GM18868 (cell line): ENCODE results near the gene KCNAB3.

Source experiments
- ATAC-seq: cut with Tn5 transposase; IDR thresholded peaks from one replicate; pipeline ENCODE4 v1.9.1; 2021; ENCODE audit warnings: mild to moderate bottlenecking, moderate library complexity; ENCODE audit not compliant: unreplicated experiment

Gene KCNAB3

GRCh38 chr17:7903154-7904103 is 26.2 kb downstream of the KCNAB3 start:
- ATAC-seq: no peak

GRCh38 chr17:7897773-7898172 is 31.9 kb downstream of the KCNAB3 start:
- no peak for ATAC-seq

- ATAC-seq: no peak
Measured at GRCh38 chr17:7897090-7897489, 32.6 kb downstream of the KCNAB3 start.

DNA sequence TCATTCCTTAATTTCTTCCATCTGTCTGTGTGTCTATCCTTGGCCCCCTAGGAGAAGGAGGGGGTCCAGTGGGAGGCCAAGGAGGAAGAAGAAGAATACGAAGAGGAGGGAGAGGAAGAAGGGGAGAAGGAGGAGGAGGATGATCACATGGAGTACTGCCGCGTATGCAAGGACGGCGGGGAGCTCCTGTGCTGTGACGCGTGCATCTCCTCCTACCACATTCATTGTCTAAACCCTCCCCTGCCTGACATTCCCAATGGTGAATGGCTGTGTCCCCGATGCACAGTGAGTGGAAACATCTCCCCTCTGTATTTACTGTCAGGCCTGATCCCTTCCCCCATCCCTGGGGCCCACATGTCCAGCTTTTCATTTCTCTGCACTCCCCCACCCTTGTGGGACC is 34.8 kb downstream of the KCNAB3 start:
- ATAC-seq: no peak

DNA sequence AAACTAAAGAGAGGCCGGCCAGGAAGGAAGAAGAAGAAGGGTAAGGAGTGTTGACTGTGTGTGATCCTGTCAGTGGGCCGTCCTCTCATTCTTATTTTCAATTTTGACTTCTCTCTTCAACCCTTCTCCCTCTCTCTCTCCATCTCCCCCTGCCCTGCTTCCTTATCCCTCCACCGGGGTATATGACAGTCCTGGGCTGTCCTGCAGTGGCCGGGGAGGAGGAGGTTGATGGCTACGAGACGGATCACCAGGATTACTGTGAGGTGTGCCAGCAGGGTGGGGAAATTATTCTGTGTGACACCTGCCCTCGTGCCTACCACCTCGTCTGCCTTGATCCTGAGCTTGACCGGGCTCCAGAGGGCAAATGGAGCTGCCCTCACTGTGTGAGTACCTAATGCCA is 35.4 kb downstream of the KCNAB3 start:
- ATAC-seq: no peak

GRCh38 chr17:7893187-7893880 is 36.3 kb downstream of the KCNAB3 start:
- ATAC-seq: no peak

DNA sequence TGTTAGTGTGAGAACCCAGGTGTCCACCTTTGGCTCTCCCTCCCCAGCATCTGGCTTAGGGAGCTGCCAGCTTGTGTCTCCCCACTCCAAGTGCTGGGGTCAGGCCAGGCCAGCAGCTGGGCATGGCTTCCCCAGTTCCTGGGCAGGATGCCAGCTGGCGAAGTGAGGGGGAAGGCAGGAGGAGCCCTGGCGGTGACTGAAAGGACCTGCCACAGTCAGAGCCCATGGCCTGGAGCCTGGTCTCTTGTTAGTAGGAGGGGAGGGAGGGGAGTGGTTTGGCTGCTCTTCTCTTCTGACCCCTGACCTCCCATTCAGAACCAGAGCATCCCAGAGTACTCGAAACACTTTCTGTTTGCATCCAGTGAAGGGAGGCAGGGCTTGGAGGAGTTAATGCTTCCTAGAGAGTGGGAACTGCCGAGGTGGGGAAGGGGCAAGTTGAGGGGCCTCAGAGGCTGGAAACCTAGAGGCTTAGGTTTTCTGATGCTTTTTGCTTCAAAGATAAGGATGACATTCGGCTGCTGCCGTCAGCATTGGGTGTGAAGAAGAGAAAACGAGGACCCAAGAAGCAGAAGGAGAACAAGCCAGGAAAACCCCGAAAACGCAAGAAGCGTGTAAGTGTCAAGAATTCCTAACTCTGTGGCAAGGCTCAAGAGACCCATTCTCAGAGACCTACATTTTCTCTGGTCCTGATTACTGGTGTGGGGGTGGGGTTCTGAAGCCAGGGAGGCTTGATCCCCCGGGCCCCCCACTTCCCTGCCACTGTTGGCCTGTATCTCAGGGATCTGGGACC is 40.3 kb downstream of the KCNAB3 start:
- no peak for ATAC-seq

GRCh38 chr17:7888184-7888920 is 41.3 kb downstream of the KCNAB3 start, which contains the start of gene CHD3:
CHD3 (plus strand) TSS chr17:7888789; CDS start chr17:7889001, 212 bp downstream.
- ATAC-seq: no peak

DNA sequence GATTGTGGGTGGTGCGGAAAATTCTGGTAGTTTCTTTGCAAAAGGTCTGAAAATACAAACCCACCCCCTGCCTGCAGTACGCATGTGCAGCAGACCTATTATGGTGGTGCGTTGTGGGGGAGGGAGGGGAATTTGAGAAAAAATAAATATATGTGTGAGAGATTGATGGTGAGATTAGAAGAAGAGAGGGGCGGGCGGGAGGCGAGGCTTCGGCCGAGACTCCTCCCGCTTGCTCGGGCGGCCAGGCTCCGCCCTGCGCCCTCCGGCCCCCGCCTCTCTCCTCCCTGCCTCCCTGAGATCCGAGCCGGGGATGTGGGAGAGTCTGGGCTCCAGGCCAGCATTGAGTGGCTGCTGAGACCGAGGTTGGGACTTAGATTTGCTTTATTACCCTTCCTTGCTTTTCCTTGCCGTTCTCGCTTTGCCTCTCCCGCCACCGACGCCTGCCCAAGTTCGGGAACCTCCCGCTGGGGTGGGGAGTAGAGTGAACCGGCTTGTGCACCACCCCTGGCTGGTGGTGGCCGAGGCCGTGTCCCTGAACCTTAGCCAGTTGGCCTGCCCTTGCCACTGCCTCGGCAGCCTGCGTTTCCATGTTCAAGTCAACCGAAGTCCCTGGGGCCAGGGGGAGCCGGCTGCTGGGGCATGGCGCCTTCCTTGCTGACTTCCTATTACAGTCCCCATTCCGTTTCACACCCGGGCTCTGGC is 42.0 kb downstream of the KCNAB3 start:
- peak; percentile 60 for ATAC-seq

DNA sequence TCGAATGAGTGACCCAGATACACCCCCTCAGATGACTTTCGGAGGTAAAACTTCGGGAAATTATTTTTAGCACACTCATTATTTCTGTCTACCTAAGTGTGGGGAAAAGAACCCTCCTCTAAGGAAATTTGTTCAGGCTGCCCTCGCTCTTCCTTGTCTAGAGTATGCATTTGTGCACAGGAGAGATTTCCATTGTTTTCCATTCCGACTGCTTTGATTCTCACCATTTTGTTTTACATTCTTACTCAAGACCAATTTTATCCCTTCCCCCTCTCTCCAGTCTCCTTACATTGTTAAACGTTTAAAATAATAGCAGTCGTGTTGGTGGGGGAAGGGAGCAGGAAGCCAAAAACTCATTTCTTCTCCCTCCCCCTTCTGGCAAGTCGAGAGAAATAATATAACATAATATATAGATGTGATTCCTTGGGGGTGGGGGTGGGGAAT is 42.6 kb downstream of the KCNAB3 start:
- ATAC-seq: no peak

DNA sequence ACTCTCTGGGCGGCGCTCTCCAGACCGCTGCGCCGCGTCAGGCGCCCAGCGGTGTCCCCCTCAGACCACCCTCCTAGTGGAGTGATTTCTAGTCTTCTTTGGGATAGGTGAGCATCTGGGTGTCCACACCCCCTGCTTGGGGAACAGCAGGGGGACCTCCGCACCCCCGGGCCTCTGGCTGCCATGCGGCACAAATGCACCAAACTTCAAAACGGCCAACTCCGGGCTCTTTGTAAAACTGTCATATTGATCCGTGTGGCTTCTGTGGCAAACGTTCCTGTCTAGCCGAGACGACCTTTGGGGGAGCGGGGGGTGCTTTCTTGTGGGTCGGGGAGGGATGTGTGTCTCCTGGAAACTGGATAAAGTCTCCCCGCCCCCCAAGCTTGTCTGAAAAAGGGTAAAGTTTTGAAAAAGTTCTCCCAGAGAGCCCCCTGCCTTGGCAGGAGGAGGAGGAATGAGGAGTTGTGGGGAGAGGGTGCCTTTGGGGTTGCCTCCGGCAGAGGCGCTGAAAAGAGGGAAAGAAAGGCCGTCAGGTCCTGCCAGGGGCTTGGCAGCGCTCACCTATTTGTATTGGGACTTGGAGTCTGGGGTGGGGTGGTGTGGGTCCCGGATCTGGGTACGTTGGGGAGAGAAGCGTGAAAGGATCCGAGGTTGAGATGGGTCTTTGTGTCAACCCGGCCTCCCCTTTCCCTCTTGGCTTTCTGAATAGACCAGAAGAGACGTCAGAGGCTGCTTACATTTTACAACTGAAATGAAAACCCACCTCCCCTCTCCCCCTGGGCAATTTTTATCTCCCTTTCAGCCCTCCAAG is 43.2 kb downstream of the KCNAB3 start:
- no peak for ATAC-seq

GRCh38 chr17:7885367-7886226 is 44.1 kb downstream of the KCNAB3 start:
- ATAC-seq: no peak

- no peak for ATAC-seq
Measured at GRCh38 chr17:7884581-7885366, 44.9 kb downstream of the KCNAB3 start.

DNA sequence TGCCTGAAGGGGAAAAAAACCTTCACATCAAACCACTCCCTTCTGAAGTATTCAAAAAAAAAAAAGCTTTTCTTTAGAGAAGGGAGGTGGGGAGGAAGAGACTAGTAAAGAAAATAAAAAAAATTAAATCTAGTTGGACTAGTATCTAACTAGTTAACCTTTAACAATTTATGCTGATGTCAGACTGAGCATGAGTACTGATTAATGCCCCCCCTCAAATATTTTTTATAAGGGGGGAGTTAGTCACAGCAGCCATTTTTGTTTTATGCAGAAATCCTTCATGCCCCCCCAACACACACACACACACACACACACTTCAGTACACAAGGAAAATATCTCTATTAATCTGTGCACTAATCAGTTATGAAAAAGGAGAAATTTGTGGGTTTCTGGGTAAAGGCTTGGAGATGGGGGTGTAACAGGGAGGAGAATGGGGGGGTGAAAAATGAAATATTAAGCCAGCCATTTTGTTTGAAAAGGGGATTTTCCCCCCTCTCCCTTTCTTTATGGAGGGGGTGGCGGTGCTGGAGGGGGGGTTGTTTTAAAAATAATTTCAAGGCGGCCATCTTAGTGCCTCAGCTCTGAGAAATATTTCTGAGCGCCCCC is 45.8 kb downstream of the KCNAB3 start:
- no peak for ATAC-seq

GRCh38 chr17:7882629-7883028 is 47.0 kb downstream of the KCNAB3 start:
- no peak for ATAC-seq

DNA sequence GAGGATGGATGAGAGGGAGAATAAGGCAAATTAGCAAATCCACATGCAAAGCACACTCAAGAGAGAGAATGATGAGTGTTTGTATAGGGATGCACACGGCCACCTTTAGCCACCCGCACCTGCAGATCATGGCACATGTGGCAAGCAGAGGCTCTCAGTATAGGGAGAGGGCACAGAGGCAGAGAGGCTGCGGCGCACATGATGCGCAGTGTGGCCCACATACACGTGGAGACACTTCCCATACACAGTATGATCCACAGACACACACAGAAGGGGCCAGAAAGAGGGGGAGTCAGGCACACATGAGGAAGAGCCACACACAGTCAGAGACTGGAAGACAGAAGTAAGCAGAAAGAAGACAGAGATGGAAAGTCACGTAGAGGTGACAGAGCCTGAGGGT is 47.6 kb downstream of the KCNAB3 start:
- ATAC-seq: no peak
